Panc1 (cell line): Measurements from ENCODE around the gene ZNF593OS. TPM values are rescaled to one million over a fixed set of nuclear protein-coding genes. Genes with fewer than 3 reads are reported as not detected.

ENCODE experiments used
- total RNA-seq: library from RNA; stranded (reverse); gene quantifications from one replicate; pipeline ENCODE4 v1.2.1, GENCODE V29; 2021; ENCODE audit not compliant: unreplicated experiment

ZNF593OS gene
- total RNA-seq, 1 experiment from 2014 or later: not detected

Other genes starting within 250 kb of the ZNF593OS start
- gene PAFAH2, start 173.8 kb downstream of the ZNF593OS start, total RNA-seq: 8.5 TPM
- gene EXTL1, start 150.1 kb downstream of the ZNF593OS start, total RNA-seq: 0.10 TPM
- gene SLC30A2, start 125.7 kb downstream of the ZNF593OS start, total RNA-seq: 0.23 TPM
- not detected for gene TRIM63, start 104.2 kb downstream of the ZNF593OS start, total RNA-seq
- gene PDIK1L, start 60.0 kb downstream of the ZNF593OS start, total RNA-seq: 8.0 TPM
- 0.05 TPM for gene FAM110D, start 12.8 kb downstream of the ZNF593OS start, total RNA-seq
- gene C1orf232, start 2.9 kb downstream of the ZNF593OS start, total RNA-seq: not detected
- gene ZNF593, start 1.9 kb downstream of the ZNF593OS start, total RNA-seq: 108 TPM
- gene CNKSR1, start 5.7 kb upstream of the ZNF593OS start, total RNA-seq: 13.7 TPM
- not detected for gene CATSPER4, start 18.8 kb upstream of the ZNF593OS start, total RNA-seq
- gene CEP85, start 62.4 kb upstream of the ZNF593OS start, total RNA-seq: 51.8 TPM
- gene SH3BGRL3, start 108.3 kb upstream of the ZNF593OS start, total RNA-seq: 193 TPM
- 23.7 TPM for gene UBXN11, start 134.8 kb upstream of the ZNF593OS start, total RNA-seq
- gene CD52, start 146.1 kb upstream of the ZNF593OS start, total RNA-seq: 1.6 TPM
- gene CRYBG2, start 182.3 kb upstream of the ZNF593OS start, total RNA-seq: 0.64 TPM
- not detected for gene ZNF683, start 200.9 kb upstream of the ZNF593OS start, total RNA-seq
- gene LIN28A, start 239.0 kb upstream of the ZNF593OS start, total RNA-seq: 0.64 TPM